H9 (cell line): Measurements from ENCODE around the gene OR52M1. TPM values are rescaled to one million over a fixed set of nuclear protein-coding genes. Genes with fewer than 3 reads are reported as not detected.

Experiments used
- DNase-seq: peaks from one replicate; pipeline ENCODE4 v3.0.0-alpha.2; 2017
- H2AFZ ChIP-seq: one replicate; pipeline ENCODE4 v1.6.1; 2013; ENCODE audit warnings: mild to moderate bottlenecking, low read length, control low read depth, moderate library complexity
- H2AK5ac ChIP-seq: 2 replicates; pipeline ENCODE4 v1.6.1; 2013; ENCODE audit warnings: low read length, control low read depth, mixed read lengths; ENCODE audit not compliant: insufficient read length
- H2BK120ac ChIP-seq: one replicate; pipeline ENCODE4 v1.6.1; 2013; ENCODE audit warnings: low read depth, mild to moderate bottlenecking, low read length, control low read depth, inconsistent platforms; ENCODE audit not compliant: poor library complexity, severe bottlenecking
- H2BK12ac ChIP-seq: 2 replicates; pipeline ENCODE4 v1.6.1; 2013; ENCODE audit warnings: low read length, control low read depth, mixed read lengths, low read depth; ENCODE audit not compliant: insufficient read length
- H2BK15ac ChIP-seq: 2 replicates; pipeline ENCODE4 v1.6.1; 2013; ENCODE audit warnings: low read depth, low read length, control low read depth
- H2BK20ac ChIP-seq: one replicate; pipeline ENCODE4 v1.6.1; 2013; ENCODE audit warnings: low read depth, mild to moderate bottlenecking, low read length, control low read depth, inconsistent platforms; ENCODE audit not compliant: poor library complexity, severe bottlenecking
- H2BK5ac ChIP-seq: 2 replicates; pipeline ENCODE4 v1.6.1; 2013; ENCODE audit warnings: low read length, control low read depth, mixed read lengths; ENCODE audit not compliant: insufficient read length
- H3K14ac ChIP-seq: 2 replicates; pipeline ENCODE4 v1.6.1; 2013; ENCODE audit warnings: low read length, control low read depth; ENCODE audit not compliant: insufficient read depth
- H3K18ac ChIP-seq: 2 replicates; pipeline ENCODE4 v1.6.1; 2013; ENCODE audit warnings: low read depth, mild to moderate bottlenecking, mixed read lengths, low read length, control low read depth; ENCODE audit not compliant: insufficient read length
- H3K23ac ChIP-seq: 2 replicates; pipeline ENCODE4 v1.6.1; 2013; ENCODE audit warnings: low read length, control low read depth, mixed read lengths, low read depth; ENCODE audit not compliant: insufficient read length
- H3K23me2 ChIP-seq: 2 replicates; pipeline ENCODE4 v1.6.1; 2013; ENCODE audit warnings: low read depth, mild to moderate bottlenecking, mixed read lengths, low read length, control low read depth; ENCODE audit not compliant: insufficient read length, poor library complexity, severe bottlenecking
- H3K27ac ChIP-seq: 2 replicates; pipeline ENCODE4 v1.5.1; 2013; ENCODE audit warnings: low read length, control low read depth, mixed read lengths, low read depth; ENCODE audit not compliant: insufficient read length
- H3K27me3 ChIP-seq: 2 replicates; pipeline ENCODE4 v1.6.1; 2013; ENCODE audit warnings: low read length, control low read depth, inconsistent platforms; ENCODE audit not compliant: insufficient read depth
- H3K4ac ChIP-seq: 2 replicates; pipeline ENCODE4 v1.6.1; 2013; ENCODE audit warnings: low read depth, mild to moderate bottlenecking, control low read depth, inconsistent platforms, low read length, moderate library complexity
- H3K4me1 ChIP-seq: 2 replicates; pipeline ENCODE4 v1.6.1; 2013; ENCODE audit warnings: low read length, control low read depth, inconsistent platforms; ENCODE audit not compliant: insufficient read depth
- H3K4me2 ChIP-seq: 2 replicates; pipeline ENCODE4 v1.6.1; 2013; ENCODE audit warnings: low read length, control low read depth, mixed read lengths; ENCODE audit not compliant: insufficient read length, insufficient read depth
- H3K56ac ChIP-seq: 2 replicates; pipeline ENCODE4 v1.6.1; 2013; ENCODE audit warnings: low read depth, mild to moderate bottlenecking, mixed read lengths, low read length, control low read depth; ENCODE audit not compliant: insufficient read length
- H3K79me1 ChIP-seq: 2 replicates; pipeline ENCODE4 v1.6.1; 2013; ENCODE audit warnings: low read depth, mild to moderate bottlenecking, moderate library complexity, low read length, control low read depth, inconsistent platforms; ENCODE audit not compliant: insufficient read depth, poor library complexity, severe bottlenecking
- H3K79me2 ChIP-seq: 2 replicates; pipeline ENCODE4 v1.6.1; 2013; ENCODE audit warnings: low read length, control low read depth, inconsistent platforms; ENCODE audit not compliant: insufficient read depth
- H3K9ac ChIP-seq: 2 replicates; pipeline ENCODE4 v1.6.1; 2013; ENCODE audit warnings: low read length, control low read depth, mixed read lengths; ENCODE audit not compliant: insufficient read length; ENCODE audit errors: extremely low read depth
- H3K9me3 ChIP-seq: one replicate; pipeline ENCODE4 v1.6.1; 2013; ENCODE audit warnings: low read depth, low read length, inconsistent platforms; ENCODE audit not compliant: control insufficient read depth
- H3T11ph ChIP-seq: one replicate; pipeline ENCODE4 v1.6.1; 2013; ENCODE audit warnings: mild to moderate bottlenecking, low read length, control low read depth, inconsistent platforms
- H4K20me1 ChIP-seq: one replicate; pipeline ENCODE4 v1.6.1; 2013; ENCODE audit not compliant: control insufficient read depth, insufficient read length, insufficient read depth
- H4K5ac ChIP-seq: 2 replicates; pipeline ENCODE4 v1.6.1; 2013; ENCODE audit warnings: low read depth, mild to moderate bottlenecking, mixed read lengths, low read length, control low read depth; ENCODE audit not compliant: insufficient read length
- H4K8ac ChIP-seq: replicated peaks from 2 replicates; pipeline ENCODE4 v1.6.1; 2013; ENCODE audit warnings: low read length, control low read depth, mixed read lengths, low read depth; ENCODE audit not compliant: insufficient read length
- H4K91ac ChIP-seq: 2 replicates; pipeline ENCODE4 v1.6.1; 2013; ENCODE audit warnings: low read depth, mild to moderate bottlenecking, moderate library complexity, mixed read lengths, low read length, control low read depth; ENCODE audit not compliant: insufficient read length
- H3K27ac Mint-ChIP-seq, 3 experiments: 2 replicates in 2 of 3; 3 replicates in 1 of 3; pipeline ENCODE4 v1.8.0; 2020 to 2021; ENCODE audit warnings: mixed read lengths in 3 of 3, mild to moderate bottlenecking in 1 of 3, moderate library complexity in 1 of 3
- H3K27me3 Mint-ChIP-seq: 2 replicates; pipeline ENCODE4 v1.8.0; 2021; ENCODE audit warnings: low read depth, mild to moderate bottlenecking, moderate library complexity, mixed read lengths
- H3K36me3 Mint-ChIP-seq, 3 experiments: 2 replicates in 2 of 3; 3 replicates in 1 of 3; pipeline ENCODE4 v1.8.0; 2020 to 2021; ENCODE audit warnings: low read depth in 3 of 3, mixed read lengths in 3 of 3; ENCODE audit not compliant: insufficient read depth in 1 of 3
- H3K4me1 Mint-ChIP-seq, 2 experiments: 2 replicates each; pipeline ENCODE4 v1.8.0; 2020; ENCODE audit warnings: mixed read lengths in 2 of 2
- H3K4me3 Mint-ChIP-seq, 2 experiments: 2 replicates in 1 of 2; 3 replicates in 1 of 2; pipeline ENCODE4 v1.8.0; 2020 to 2021; ENCODE audit warnings: mild to moderate bottlenecking in 2 of 2, mixed read lengths in 2 of 2, moderate library complexity in 1 of 2
- H3K9me3 Mint-ChIP-seq, 2 experiments: 2 replicates in 1 of 2; 3 replicates in 1 of 2; pipeline ENCODE4 v1.8.0; 2020; ENCODE audit warnings: mild to moderate bottlenecking in 2 of 2, mixed read lengths in 2 of 2, moderate library complexity in 1 of 2
- CTCF ChIP-seq: fragments of 200-600 bp; sonication (generic); conservative IDR thresholded peaks from 3 replicates; pipeline ENCODE4 v1.8.0; 2021; ENCODE audit warnings: antibody characterized with exemption, mild to moderate bottlenecking
- WGBS: extraction: QIAGEN DNeasy Blood & Tissue Kit; methylation state at CpG from one replicate; pipeline ENCODE4 v1.1.7; 2013; ENCODE audit warnings: missing lambda C conversion rate, low lambda C conversion rate, mixed read lengths; ENCODE audit not compliant: insufficient read length; ENCODE audit errors: extremely low coverage; 5-methylcytosine and 5-hydroxymethylcytosine counted together
- total RNA-seq: library from RNA; stranded (reverse); gene quantifications from 2 replicates; pipeline ENCODE4 v1.2.1, GENCODE V29; 2021

The OR52M1 gene
- total RNA-seq, 1 experiment from 2014 or later: not detected

DNA sequence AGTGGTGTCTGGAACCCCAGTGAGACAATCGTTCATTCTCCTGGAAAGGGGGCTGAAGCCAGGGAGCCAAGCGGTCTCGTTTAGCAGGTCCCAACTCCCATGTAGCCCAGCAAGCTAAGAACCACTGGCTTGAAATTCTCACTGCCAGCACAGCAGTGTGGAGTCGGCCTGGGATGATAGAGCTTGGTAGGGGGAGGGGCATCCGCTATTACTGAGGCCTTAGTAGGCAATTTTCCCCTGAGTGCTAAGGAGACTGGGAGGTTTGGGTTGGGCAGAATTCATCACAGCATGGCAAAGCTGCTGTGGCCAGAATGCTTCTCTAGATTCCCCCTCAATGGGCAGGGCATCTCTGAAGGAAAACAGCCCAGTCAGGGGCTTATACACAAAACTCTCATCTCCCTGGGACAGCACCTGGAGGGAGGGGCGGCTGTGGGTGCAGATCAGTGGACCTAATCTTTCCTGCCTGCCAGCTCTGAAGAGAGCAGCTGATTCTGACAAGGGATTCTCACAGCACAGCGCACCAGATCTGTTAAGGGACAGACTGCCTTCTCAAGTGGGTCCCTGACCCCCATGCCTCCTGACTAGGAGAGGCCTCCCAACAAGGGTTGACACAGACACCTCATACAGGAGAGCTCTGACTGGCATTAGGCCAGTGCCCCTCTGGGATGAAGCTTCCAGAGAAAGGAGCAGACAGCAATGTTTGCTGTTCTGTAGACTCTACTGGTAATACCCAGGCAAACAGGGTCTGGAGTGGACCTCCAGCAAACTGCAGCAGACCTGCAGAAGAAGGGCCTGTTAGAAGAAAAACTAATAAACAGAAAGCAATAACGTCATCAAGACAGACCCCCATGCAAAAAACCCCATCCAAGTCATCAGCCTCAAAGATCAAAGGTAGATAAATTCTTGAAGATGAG, 14.8 kb downstream of the OR52M1 start:
- Histone ChIP-seq H4K20me1 (no peaks in the 10 kb centered on the region), H3K4me2 (no peak overlapping the region), H2BK20ac (no peak overlapping the region), H3K18ac (no peak overlapping the region), H3T11ph (no peak overlapping the region), H3K56ac (no peak overlapping the region), H3K4me1 (no peaks in the 10 kb centered on the region), H3K9ac (no peak overlapping the region), H2AK5ac (no peak overlapping the region), H3K9me3 (no peaks in the 10 kb centered on the region), H4K5ac (no peak overlapping the region), H3K27me3 (no peaks in the 10 kb centered on the region), H2BK12ac (no peak overlapping the region), H3K23me2 (no peaks in the 10 kb centered on the region), H2BK15ac (no peak overlapping the region), H3K4ac (no peak overlapping the region), H3K79me1 (no peaks in the 10 kb centered on the region), H3K79me2 (no peaks in the 10 kb centered on the region), H4K8ac (no peak overlapping the region), H2BK120ac (no peak overlapping the region), H3K23ac (no peak overlapping the region), H3K27ac (no peak overlapping the region), H3K14ac (peak overlapping the region; percentile 49), H2BK5ac (no peak overlapping the region), H4K91ac (no peak overlapping the region), H2AFZ (no peak overlapping the region)
- peaks cover 15 to 20% of the 10 kb centered on the region in 2 experiments for H3K4me1 Mint-ChIP-seq
- peaks cover 16 to 18% of the 10 kb centered on the region in 2 experiments for H3K9me3 Mint-ChIP-seq
- peak overlapping the region in 1 of 3 experiments; percentile 20; a peak in 1 of 7 replicates for H3K27ac Mint-ChIP-seq
- TF ChIP-seq CTCF: no peak
- peaks cover 8% of the 10 kb centered on the region for H3K27me3 Mint-ChIP-seq
- no CpG with 5 or more reads among the region's 8 CpGs for WGBS
- peak; percentile 35 for DNase-seq
- no peak overlapping the region for H3K4me3 Mint-ChIP-seq
- peaks cover 0 to 7% (median 0%) of the 10 kb centered on the region in 3 experiments; a peak in 1 of 7 replicates for H3K36me3 Mint-ChIP-seq
